DMS153 treated with DMSO at 0.1 percent for 48 hours (cell line): ENCODE data around the gene LAIR2.
A peak's percentile ranks its signal among the peaks of the same experiment; 100 is the strongest.
"Not testable (repeated sequence)": the region's sequence is repeated elsewhere in the genome, so short reads cannot be mapped to it uniquely, and the experiment has no call there.

ENCODE experiments used
- DNase-seq: peaks from one replicate; lab custom pipeline; 2025; ENCODE audit not compliant: unreplicated experiment; lab: John Stamatoyannopoulos, UW

LAIR2 gene

GRCh38 chr19:54492568-54492967, 10.1 kb upstream of the LAIR2 start:
- DNase-seq, result no peak

- DNase-seq, result not testable (repeated sequence)
Observed at GRCh38 chr19:54493056-54493455, 9.6 kb upstream of the LAIR2 start.

GRCh38 chr19:54493967-54494585, 8.6 kb upstream of the LAIR2 start:
- DNase-seq, result no peak

- not testable (repeated sequence) for DNase-seq
Observed at GRCh38 chr19:54495284-54495683, 7.3 kb upstream of the LAIR2 start.

- DNase-seq, result not testable (repeated sequence)
Observed at GRCh38 chr19:54497747-54498450, 4.7 kb upstream of the LAIR2 start.

- not testable (repeated sequence) for DNase-seq
Observed at GRCh38 chr19:54498451-54498772, 4.2 kb upstream of the LAIR2 start.

- DNase-seq, result not testable (repeated sequence)
Observed at GRCh38 chr19:54505542-54505941, 2.9 kb downstream of the LAIR2 start.

GRCh38 chr19:54506079-54506478, 3.4 kb downstream of the LAIR2 start:
- no peak for DNase-seq

GRCh38 chr19:54507038-54507717, 4.5 kb downstream of the LAIR2 start:
- DNase-seq, result not testable (repeated sequence)

- no peak for DNase-seq
Observed at GRCh38 chr19:54507824-54508223, 5.2 kb downstream of the LAIR2 start.

GRCh38 chr19:54508487-54508886, 5.9 kb downstream of the LAIR2 start:
- not testable (repeated sequence) for DNase-seq

GRCh38 chr19:54509200-54509940, 6.7 kb downstream of the LAIR2 start:
- DNase-seq, result not testable (repeated sequence)

GRCh38 chr19:54515156-54515555, 12.5 kb downstream of the LAIR2 start:
- DNase-seq, result no peak

- DNase-seq, result peak; percentile 79
Observed at GRCh38 chr19:54517483-54517882, 14.9 kb downstream of the LAIR2 start.

- DNase-seq, result peak; percentile 87
Observed at GRCh38 chr19:54518844-54519243, 16.2 kb downstream of the LAIR2 start.

GRCh38 chr19:54521022-54521859, 18.6 kb downstream of the LAIR2 start:
- no peak for DNase-seq

- no peak for DNase-seq
Observed at GRCh38 chr19:54521860-54522513, 19.4 kb downstream of the LAIR2 start.

- no peak for DNase-seq
Observed at GRCh38 chr19:54523403-54523802, 20.8 kb downstream of the LAIR2 start.

- no peak for DNase-seq
Observed at GRCh38 chr19:54525636-54526035, 23.0 kb downstream of the LAIR2 start.

GRCh38 chr19:54526972-54527371, 24.3 kb downstream of the LAIR2 start:
- no peak for DNase-seq
